Neural cell (in vitro differentiated cells): Measurements from ENCODE around the gene IP6K2.

Source experiments
- EP300 ChIP-seq: fragments of 450-650 bp; conservative IDR thresholded peaks from 2 replicates; pipeline ENCODE4 v1.6.1; 2014; ENCODE audit warnings: antibody characterized with exemption, mild to moderate bottlenecking, moderate library complexity; ENCODE audit not compliant: poor library complexity, severe bottlenecking
- EZH2 ChIP-seq: fragments of 200-600, 300-800 bp; shearing (Covaris generic), sonication (generic); IDR thresholded peaks from 2 replicates; pipeline ENCODE4 v1.6.1; 2014; ENCODE audit warnings: antibody characterized with exemption, low read length, borderline replicate concordance, mild to moderate bottlenecking; ENCODE audit not compliant: insufficient read depth, poor library complexity, severe bottlenecking
- MXI1 ChIP-seq: fragments of 450-650 bp; conservative IDR thresholded peaks from 2 replicates; pipeline ENCODE4 v1.6.1; 2014; ENCODE audit warnings: antibody characterized with exemption, mild to moderate bottlenecking; ENCODE audit not compliant: poor library complexity, severe bottlenecking
- POLR2AphosphoS5 ChIP-seq: IDR thresholded peaks from 2 replicates; pipeline ENCODE4 v1.6.1; 2012
- REST ChIP-seq: IDR thresholded peaks from 2 replicates; pipeline ENCODE4 v1.6.1; 2012; ENCODE audit warnings: borderline replicate concordance
- SMC3 ChIP-seq: fragments of 450-650 bp; conservative IDR thresholded peaks from 2 replicates; pipeline ENCODE4 v1.6.1; 2014; ENCODE audit warnings: antibody characterized with exemption, mild to moderate bottlenecking, moderate library complexity; ENCODE audit not compliant: poor library complexity
- TAF1 ChIP-seq: IDR thresholded peaks from 2 replicates; pipeline ENCODE4 v1.6.1; 2012; ENCODE audit warnings: low read depth
- TF ChIP-seq, protein P1 (sequence below): fragments of 450-650 bp; IDR thresholded peaks from 2 replicates; pipeline ENCODE4 v1.5.1; 2014; ENCODE audit warnings: antibody characterized with exemption, mild to moderate bottlenecking, moderate library complexity; ENCODE audit not compliant: poor library complexity, severe bottlenecking

DNA sequence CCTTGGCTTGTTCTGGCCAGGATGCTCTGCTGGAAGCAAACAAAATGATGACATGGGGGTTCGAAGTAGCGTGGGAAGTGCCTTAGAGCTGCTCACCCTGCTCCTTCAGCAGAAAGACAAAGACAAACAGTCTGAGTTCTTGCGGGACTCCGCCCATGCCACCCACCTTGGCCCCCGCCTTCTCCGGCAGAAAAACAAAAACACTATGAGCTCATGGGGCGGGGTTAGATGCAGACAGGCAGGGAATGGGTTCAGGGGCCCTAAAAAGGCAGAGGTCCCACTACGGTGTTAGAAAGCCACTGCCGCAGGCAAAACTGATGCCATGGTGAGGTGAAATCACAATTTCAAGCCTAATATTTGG lies 21.6 kb downstream of the IP6K2 start:
- TF ChIP-seq, protein P1, sequence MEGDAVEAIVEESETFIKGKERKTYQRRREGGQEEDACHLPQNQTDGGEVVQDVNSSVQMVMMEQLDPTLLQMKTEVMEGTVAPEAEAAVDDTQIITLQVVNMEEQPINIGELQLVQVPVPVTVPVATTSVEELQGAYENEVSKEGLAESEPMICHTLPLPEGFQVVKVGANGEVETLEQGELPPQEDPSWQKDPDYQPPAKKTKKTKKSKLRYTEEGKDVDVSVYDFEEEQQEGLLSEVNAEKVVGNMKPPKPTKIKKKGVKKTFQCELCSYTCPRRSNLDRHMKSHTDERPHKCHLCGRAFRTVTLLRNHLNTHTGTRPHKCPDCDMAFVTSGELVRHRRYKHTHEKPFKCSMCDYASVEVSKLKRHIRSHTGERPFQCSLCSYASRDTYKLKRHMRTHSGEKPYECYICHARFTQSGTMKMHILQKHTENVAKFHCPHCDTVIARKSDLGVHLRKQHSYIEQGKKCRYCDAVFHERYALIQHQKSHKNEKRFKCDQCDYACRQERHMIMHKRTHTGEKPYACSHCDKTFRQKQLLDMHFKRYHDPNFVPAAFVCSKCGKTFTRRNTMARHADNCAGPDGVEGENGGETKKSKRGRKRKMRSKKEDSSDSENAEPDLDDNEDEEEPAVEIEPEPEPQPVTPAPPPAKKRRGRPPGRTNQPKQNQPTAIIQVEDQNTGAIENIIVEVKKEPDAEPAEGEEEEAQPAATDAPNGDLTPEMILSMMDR: no peak
- TF ChIP-seq TAF1 (no peak), EZH2 (no peak), EP300 (no peak), REST (no peak), SMC3 (no peak), POLR2AphosphoS5 (peak; percentile 19), MXI1 (no peak)
